ENCODE results near the gene DNAH1.

The DNAH1 gene

DNA sequence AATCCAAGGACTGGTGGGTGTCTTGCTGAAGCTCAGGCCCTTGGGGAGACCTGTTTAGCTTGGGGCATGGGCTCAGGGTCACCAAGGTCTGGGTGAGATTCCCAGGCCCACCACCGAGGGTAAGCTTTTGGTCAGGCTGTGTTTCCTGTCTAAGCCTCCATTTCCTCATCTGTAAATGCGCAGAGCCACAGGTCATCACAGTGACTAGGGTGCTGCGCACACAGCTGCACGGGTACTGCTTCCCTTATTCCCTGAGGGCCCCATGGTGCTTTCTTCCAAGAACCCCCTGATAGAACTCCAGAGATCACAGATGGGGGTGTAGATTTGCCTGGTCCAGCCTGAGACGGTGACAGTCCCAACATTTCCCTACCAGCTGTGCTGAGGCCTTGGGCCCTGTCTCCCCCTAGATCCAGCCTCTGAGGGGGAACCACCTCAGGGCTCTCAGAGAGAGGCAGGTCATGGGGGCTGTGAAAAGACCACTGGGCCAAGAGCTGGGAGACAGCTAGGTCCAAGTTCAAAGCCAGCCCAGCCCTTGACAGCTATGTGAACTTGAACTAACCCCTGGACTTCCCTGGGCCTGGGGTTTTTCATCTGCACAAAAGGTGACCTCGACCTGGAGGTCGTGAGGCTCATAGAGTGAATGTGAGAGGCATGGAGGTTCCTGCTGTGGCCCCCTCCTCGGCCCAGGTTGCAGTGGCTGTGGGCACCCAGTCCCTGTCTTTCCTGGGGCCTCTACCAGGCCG lies 68.1 kb downstream of the DNAH1 start:
- DNase-seq (ENCODE audit: extremely low read depth in 1 of 2, low read depth in 1 of 2) = no peak

DNA sequence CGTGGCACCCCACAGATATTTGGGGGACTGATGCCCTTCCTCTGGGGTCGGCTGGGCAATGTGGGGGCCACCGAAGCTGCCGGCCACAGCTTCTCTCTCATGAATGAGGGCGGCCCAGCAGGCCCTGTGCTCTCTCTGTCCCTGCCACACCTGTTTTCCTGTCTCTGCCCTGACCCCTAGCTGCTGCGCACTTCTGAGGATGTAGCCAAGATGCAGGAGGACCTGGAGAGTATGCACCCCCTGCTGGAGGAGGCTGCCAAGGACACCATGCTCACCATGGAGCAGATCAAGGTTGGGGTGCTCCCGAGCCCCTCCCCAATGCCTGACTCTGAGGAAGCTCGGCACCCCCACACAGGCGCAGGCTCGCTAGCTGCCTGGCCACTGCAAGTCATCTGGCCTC lies 69.0 kb downstream of the DNAH1 start:
- DNase-seq (ENCODE audit: extremely low read depth in 1 of 2, low read depth in 1 of 2) = no peak

DNA sequence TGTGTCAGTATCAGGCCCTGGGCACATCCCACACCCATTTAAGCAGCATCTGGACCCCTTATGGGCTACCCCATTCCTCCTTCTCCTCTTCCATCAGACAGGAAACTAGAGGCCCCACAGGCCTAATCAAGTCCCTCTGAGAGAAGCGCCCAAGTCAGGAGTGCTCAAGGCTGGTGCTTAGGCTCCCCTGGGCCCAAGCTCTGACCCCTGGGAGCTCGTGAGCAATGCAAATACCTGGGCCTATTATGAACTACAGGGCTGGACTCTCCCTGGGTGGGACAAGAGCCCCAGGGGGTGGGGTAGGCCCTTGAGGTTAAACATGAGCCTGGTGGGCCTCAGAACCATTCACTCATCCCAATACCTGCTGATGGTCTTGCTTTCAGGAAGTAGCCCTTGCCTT lies 71.4 kb downstream of the DNAH1 start:
- DNase-seq (ENCODE audit: extremely low read depth in 1 of 2, low read depth in 1 of 2) = no peak

DNA sequence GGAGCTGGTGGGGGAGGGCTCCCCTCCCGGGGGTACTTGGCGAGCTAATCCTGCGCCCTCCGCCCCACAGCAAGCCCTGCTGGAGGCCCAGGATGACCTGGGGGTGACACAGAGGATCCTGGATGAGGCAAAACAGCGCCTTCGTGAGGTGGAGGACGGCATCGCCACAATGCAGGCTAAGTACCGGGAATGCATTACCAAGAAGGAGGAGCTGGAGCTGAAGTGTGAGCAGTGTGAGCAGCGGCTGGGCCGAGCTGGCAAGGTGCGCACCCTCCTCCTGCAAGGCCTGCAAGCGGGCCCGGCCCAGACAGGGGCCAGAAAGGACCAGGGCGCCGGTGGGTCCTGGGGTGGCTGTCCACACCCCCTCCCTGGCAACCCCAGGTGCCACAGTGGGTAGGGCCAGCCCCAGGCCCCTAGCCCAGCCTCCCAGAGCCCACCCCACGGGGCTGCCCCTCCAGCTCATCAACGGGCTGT lies 72.3 kb downstream of the DNAH1 start:
- DNase-seq (ENCODE audit: extremely low read depth in 1 of 2, low read depth in 1 of 2) = no peak

DNA sequence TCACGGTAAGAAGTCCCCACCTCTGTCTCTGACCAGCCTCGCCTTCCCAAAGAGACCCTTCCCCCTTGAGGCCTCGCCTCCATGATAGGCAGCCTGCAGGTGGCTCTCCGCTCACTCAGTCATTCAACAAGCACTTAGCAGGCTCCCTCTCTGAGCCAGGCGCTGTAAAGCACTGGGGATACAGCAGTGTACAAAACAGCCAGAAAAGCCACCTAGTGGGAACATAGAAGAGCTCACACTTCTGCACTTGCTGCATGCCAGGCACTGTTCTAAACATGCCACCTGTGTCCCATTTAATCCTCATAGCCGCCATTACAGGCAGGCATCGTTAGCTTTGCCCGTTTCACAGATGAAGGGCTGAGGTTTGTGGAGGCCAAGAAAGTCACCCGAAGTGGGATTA lies 72.8 kb downstream of the DNAH1 start:
- no peak for DNase-seq (ENCODE audit: extremely low read depth in 1 of 2, low read depth in 1 of 2)

DNA sequence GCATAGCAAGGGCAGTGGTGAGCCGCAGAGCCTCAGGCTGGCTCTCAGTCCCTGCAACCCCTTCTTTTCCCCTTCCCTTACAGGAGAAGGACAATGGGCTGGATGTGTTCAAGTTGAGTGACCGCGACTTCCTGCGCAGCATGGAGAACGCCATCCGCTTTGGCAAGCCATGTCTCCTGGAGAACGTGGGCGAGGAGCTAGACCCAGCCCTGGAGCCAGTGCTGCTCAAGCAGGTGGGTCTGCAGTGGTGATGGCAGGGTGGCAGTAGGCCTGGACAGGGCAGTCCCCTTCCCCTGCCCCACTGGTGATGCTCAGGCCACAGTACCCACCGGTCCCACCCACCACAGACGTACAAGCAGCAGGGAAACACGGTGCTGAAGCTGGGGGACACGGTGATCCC lies 75.0 kb downstream of the DNAH1 start:
- no peak for DNase-seq (ENCODE audit: extremely low read depth in 1 of 2, low read depth in 1 of 2)

DNA sequence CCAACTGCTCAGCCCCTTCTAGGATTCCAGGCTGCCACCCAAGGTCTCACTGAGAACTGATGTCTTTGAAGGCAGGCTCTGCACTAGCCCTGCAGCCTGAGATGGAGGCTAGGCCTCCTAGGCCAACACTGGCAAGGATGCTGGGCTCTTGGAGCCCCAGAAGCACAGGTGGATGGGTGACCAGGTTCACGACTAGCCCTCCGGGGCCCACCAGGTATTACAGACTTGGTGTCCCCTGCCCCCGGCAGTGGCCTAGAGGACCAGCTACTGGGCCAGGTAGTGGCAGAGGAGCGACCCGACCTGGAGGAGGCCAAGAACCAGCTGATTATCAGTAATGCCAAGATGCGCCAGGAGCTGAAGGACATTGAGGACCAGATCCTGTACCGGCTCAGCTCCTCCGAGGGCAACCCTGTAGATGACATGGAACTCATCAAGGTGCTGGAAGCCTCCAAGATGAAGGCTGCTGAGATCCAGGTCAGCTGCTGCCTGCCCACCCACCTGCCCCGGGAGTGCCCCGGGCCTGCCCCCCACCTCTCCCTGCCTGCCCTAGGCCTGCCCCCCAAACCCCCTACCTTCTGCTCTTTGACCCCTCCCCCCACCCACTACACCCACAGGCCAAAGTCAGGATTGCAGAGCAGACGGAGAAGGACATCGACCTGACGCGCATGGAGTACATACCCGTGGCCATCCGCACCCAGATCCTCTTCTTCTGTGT lies 76.3 kb downstream of the DNAH1 start:
- DNase-seq (ENCODE audit: extremely low read depth in 1 of 2, low read depth in 1 of 2) = no peak

DNA sequence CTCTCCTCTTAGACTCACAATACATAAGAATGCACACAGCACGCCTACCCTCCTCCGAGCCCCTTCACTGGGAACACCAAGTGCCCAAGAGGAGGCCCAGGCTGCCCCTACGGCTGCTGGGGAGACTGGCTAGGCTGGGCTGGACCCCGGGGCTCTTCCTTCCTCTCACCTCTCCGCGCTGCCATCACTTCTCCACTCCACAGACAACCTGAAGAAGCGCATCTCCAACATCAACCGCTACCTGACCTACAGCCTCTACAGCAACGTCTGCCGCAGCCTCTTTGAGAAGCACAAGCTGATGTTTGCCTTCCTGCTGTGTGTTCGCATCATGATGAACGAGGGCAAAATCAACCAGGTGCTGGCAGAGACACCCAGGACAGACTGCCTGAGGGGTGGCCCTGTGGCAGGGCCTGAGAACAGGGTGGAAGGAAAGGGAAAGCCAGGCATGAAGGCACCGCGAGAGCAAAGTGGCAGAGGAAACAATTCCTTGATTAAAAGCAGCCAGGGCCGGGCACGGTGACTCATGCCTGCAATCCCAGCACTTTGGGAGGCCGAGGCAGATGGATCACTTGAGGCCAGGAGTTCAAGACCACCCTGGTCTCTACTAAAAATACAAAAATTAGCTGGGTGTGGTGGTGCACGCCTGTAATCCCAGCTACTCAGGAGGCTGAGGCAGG lies 77.2 kb downstream of the DNAH1 start:
- DNase-seq (ENCODE audit: extremely low read depth in 1 of 2, low read depth in 1 of 2) = no peak

DNA sequence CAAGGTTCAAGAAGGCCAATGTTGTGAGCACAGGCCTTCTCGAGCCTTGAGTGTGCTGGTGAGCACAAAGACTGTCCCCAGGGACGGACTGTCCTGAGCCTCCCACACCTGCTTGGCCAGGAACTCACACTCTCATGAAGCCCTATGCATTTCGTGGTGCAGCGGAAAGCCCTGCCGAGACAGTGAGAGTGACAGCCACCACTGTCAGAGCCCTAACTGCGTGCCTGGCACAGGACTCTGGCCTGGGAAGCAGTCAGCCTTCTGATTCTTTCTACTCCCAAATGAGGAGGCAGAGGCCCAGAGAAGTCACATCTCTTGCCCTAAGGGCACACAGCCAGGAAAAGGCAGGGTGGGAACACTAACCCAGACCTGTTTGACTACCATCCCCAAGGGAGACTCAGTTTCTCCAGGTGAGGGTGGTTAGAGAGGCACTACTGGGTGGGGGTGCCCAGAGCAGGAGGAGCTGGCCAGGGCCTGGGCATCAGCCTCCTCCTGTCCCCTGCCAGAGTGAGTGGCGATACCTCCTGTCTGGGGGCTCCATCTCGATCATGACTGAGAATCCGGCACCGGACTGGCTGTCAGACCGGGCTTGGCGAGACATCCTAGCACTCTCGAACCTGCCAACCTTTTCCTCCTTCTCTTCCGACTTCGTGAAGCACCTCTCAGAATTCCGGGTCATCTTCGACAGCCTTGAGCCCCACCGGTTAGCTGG lies 78.0 kb downstream of the DNAH1 start:
- no peak for DNase-seq (ENCODE audit: extremely low read depth in 1 of 2, low read depth in 1 of 2)

DNA sequence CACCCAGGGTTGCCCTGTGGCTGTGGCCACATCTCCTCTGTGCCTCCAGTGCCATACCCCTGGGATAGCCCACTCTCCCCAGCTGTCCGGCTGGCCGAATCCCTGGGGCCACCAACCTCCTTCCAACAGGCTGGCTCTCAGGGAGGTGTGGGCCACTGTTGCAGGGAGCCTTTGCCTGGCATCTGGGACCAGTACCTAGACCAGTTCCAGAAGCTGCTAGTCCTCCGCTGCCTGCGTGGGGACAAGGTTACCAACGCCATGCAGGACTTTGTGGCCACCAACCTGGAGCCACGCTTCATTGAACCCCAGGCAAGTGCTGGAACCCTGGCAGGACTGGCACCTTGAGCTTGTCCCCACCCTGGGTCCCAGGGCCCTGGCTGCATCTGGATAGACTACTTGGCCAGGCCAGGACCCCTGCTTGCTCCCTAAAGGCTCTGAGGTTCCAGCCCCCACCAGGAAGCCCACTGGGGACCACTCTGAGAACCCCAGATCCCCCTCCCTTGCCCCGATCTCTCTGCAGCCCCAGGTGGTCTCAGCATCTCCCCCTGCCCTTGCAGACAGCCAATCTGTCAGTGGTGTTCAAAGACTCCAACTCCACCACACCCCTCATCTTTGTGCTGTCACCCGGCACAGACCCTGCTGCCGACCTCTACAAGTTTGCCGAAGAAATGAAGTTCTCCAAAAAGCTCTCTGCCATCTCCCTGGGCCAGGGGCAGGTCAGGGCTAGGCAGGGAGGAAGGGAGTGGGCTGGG lies 78.8 kb downstream of the DNAH1 start:
- DNase-seq (ENCODE audit: extremely low read depth in 1 of 2, low read depth in 1 of 2) = no peak

DNA sequence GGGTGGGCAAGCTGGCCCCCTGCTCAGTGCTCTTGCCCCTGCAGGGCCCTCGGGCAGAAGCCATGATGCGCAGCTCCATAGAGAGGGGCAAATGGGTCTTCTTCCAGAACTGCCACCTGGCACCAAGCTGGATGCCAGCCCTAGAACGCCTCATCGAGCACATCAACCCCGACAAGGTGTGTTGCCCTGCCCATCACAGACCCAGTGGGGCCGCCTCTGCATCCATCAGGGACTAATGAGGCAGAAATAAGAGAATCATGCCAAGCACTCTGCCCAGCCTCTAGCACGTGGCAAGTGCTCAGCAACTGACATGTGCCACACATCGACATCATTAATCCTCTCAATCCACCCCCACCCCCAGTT lies 79.4 kb downstream of the DNAH1 start:
- no peak for DNase-seq (ENCODE audit: extremely low read depth in 1 of 2, low read depth in 1 of 2)

DNA sequence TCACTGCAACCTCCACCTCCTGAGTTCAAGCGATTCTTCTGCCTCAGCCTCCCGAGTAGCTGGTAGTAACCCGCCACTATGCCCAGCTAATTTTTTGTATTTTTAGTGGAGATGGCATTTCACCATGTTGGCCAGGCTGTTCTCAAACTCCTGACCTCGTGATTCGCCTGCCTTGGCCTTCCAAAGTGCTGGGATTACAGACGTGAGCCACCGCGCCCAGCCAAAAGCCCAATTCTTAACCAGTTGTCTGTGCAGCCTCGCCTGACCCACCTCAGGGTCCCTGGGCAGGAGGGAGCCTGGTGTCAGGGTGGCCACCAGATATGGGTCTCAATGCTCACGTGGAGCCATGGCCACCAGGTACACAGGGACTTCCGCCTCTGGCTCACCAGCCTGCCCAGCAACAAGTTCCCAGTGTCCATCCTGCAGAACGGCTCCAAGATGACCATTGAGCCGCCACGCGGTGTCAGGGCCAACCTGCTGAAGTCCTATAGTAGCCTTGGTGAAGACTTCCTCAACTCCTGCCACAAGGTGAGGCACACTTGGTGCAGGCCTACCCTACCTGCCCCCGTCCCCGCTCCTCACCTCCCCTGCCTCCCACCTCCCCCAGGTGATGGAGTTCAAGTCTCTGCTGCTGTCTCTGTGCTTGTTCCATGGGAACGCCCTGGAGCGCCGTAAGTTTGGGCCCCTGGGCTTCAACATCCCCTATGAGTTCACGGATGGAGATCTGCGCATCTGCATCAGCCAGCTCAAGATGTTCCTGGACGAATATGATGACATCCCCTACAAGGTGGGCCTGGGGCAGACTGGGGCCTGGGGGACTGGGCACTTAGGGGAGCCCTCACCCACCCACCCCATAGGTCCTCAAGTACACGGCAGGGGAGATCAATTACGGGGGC lies 80.1 kb downstream of the DNAH1 start:
- DNase-seq (ENCODE audit: extremely low read depth in 1 of 2, low read depth in 1 of 2) = no peak

DNA sequence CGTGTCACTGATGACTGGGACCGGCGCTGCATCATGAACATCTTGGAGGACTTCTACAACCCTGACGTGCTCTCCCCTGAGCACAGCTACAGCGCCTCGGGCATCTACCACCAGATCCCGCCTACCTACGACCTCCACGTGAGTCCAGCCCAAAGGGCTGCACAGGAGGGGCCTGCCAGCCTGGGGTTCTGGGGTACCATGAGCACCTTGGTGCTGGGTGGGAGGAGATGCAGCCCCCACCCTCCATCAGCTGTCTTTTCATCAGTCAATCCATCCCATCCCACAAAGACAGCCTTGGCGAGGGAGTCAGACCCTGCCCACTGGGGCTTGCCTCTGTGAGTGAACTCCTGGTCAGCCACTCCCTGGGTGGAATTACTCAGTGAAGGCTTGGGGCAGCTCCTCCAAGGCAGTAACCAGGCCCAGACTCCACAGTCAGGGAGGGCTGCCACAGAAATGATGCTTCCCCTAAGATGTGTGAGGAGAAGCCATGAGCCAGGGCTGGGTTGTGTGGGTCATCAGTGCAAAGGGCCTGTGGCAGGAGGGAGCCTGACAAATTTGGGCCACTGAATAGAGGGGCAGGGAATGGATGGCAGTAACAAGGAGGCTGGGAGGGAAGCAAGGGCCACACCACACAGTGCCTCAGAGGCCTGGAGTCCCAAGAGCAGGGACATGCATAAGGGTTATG lies 80.9 kb downstream of the DNAH1 start:
- no peak for DNase-seq (ENCODE audit: extremely low read depth in 1 of 2, low read depth in 1 of 2)

DNA sequence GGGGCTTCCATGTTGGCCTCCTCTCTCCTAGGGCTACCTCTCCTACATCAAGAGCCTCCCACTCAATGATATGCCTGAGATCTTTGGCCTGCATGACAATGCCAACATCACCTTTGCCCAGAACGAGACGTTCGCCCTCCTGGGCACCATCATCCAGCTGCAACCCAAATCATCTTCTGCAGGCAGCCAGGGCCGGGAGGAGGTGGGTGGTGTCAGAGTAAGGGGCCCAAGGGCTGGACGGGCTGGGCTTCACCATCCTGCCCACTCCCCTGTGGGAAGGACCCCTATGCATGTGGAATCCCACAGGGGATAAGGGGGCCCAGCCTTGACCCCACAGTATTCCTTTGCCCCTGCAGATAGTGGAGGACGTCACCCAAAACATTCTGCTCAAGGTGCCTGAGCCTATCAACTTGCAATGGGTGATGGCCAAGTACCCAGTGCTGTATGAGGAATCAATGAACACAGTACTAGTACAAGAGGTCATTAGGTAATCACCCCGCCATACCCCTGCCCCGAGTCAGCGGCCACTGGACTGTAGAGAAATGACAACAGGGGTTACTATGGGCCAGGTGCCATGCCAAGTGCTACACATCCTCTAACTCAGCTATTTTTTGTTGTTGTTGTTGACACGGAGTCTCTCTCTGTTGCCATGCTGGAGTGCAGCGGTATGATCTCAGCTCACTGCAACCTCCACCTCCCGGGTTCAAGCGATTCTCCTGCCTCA lies 81.7 kb downstream of the DNAH1 start:
- no peak for DNase-seq (ENCODE audit: extremely low read depth in 1 of 2, low read depth in 1 of 2)

DNA sequence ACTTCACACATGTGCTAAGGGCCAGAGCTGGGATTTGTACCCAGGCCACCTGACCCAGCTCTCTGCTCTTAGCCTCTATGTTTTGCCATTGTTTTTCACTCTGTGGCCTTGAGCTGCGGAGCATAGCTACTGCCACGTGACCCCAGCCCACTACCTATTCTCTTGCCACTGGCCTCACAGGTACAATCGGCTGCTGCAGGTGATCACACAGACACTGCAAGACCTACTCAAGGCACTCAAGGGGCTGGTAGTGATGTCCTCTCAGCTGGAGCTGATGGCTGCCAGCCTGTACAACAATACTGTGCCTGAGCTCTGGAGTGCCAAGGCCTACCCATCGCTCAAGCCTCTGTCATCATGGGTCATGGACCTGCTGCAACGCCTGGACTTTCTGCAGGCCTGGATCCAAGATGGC lies 82.6 kb downstream of the DNAH1 start:
- DNase-seq (ENCODE audit: extremely low read depth in 1 of 2, low read depth in 1 of 2) = no peak

DNA sequence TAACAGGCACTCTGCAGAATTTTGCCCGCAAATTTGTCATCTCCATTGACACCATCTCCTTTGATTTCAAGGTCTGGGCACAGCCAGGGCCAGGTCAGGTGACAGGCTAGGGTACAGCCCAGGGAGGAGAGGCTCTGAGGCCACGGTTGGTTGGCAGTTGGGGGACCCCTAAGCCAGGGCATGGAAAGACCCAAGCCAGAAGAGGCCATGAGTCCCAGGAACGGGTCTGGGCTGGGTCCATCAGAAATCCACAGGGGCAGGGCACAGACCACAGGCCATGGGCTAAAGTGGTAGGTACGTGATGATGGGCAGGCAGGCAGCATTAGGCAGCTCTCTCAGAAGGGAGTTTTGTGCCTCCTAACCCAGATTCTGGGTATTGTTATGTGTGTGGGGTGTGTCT lies 83.0 kb downstream of the DNAH1 start:
- no peak for DNase-seq (ENCODE audit: extremely low read depth in 1 of 2, low read depth in 1 of 2)

DNA sequence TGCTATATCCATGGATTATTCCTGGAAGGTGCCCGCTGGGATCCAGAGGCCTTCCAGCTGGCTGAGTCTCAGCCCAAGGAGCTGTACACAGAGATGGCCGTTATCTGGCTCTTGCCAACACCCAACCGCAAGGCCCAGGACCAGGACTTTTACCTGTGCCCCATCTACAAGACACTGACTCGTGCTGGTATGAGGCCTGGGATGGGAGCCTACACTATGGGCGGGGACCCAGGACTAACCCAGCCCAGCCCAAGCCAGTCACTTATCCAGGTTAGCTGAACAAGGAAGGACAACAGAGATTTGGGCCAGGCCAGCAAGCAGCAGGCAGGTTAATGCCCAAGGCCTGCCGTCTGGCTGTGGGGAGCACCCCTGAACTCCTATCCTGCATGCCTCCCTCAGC lies 83.5 kb downstream of the DNAH1 start:
- no peak for DNase-seq (ENCODE audit: extremely low read depth in 1 of 2, low read depth in 1 of 2)

DNA sequence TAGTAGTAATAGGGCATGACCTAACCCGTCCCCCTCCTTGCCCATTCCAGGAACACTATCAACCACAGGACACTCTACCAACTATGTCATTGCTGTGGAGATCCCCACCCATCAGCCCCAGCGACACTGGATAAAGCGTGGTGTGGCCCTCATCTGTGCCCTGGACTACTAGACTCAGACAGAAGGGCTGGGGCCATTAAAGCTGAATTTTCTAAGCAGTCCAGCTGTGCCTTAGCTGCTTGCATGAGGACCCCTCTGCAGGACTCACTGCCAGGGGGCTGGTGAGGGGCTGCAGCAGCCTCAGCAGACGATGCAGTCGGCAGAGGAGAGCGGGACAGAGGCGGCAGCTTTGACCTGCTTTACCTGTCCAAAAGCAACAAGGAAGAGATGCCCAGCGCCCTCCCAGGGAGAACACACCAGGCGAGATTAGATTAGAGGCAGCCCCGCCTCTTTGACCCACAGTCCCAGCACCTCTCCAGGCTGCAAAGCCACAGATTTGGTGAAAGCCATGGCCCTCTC lies 84.2 kb downstream of the DNAH1 start:
- no peak for DNase-seq (ENCODE audit: extremely low read depth in 1 of 2, low read depth in 1 of 2)
